ENCODE results near the gene WDR48.
"Not testable (repeated sequence)": the region's sequence is repeated elsewhere in the genome, so short reads cannot be mapped to it uniquely, and the experiment has no call there.

Gene WDR48

DNA sequence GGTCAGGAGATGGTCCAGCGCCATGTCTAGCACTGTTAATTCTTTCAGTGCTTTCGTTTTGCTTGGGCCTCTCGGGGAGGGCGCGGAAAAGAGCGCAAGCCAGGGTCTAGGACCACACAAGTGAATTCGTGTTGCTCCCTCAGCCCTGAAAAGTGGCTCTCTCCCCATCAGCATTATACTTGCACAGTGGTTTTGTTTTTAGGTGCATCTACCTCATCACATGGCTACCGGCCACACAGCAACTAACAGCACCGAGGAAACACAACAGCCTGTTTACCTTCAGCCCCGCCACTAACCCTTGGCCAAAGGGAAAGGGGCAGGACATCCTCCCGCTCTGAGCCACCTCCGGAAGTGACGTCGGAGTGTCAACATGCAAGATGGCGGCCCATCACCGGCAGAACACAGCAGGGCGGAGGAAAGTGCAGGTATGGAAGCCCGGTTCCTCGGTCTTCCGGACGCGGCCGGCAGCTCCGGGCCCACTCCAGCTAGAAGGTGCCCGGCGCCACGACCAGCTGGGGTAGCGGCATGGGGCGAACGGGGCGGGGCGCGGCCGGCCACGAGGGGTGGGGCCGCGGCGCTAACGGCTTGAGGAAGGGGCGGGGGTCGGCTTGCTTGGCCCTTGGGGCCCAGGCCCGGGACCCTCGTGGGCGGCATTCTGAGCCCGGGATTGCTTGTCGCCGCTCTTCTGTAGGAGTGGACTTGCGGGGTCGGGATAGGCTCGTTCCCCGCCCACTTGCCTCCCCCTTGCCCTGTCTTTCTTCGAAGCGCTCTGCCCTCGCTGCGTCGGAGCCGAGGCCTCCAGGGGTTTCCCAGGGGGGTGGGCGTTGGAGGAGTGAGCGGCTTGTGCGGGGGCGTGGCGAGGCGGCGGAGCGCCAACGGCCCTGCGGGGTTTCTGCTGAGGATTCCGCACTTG lies at the start of gene WDR48, which contains the start of gene SCN11A:
WDR48 (plus strand) TSS at position 368 of the 913 bp plus-strand sequence; CDS start at position 378, 10 bp downstream.
SCN11A (minus strand) TSS at position 296 of the 913 bp plus-strand sequence. CDS start 101,582 bp downstream, outside the sequence.
- FAIRE-seq (peak; percentile 99), DNase-seq (ENCODE audit: insufficient read length, low spot score) (peak; percentile 90)

DNA sequence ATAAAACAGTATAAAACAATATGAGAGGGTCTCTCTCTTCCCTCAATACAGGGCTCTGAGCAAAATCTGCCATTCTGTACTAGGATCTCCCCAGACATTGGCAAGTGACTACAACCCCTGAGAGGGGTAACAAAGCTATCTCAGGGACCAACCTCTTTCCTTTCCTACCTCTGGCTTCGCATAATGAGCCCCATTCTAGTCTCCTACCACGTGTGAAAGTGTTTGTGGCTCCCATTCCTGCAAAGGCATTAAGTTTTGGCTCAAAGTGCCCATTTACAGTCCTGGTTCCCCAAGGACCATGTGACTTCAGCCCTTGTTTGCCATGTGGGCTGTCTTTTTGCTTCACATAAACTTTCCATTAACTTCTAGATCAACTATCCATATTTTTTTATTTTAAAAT lies 46.5 kb upstream of the WDR48 start:
- FAIRE-seq (peak; percentile 33), DNase-seq (ENCODE audit: insufficient read length, low spot score) (no peak)

DNA sequence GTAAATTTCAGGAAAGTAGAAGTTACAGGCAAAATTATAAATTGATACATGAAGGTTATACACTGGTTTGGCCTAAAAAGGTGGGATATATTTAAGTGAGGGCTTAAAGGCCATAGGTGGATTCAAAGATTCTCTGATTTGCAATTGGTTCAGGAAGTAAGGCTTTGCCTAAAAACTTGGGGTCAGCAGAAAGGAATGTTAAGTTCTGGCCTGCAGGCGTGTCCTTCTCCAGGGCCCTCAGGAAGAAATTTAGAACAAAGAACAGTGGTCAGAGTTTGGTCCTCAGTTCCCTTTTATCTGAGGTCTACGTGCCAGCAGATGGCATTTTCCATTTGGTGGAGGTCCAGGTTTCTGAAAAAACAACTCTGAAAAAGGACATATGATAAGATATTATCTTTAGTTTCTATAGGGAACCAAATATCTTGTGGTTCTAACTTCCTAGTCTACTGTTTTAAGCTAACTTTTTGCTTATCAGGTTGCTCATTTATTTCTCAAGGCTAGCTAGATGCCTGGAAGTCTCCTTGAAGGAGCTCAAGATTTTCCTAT lies 40.6 kb upstream of the WDR48 start:
- no peak for FAIRE-seq

DNA sequence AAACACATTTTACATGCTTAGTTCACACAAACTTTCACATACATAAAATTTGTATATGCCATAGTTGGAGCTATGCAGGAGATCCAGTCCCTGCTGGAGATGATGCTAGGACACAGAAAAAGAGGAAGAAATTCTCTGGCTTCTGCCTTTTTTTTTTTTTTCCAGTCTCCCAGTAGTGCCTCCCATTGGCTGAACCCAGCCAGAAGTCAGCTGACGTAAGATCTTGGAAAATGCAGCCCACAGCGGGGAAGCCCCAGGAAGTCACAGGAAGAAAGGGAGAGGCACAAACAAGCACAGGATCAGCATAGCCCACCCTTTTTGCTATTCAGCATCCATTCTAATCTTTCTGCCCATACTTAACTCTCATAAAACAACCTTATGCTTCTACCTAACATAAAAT lies 38.5 kb upstream of the WDR48 start:
- FAIRE-seq, result no peak
- no peak for DNase-seq (ENCODE audit: insufficient read length, low spot score)

More for the DNA sequence above, 40.6 kb upstream of the WDR48 start:
- DNase-seq (ENCODE audit: insufficient read length, low spot score), result no peak

DNA sequence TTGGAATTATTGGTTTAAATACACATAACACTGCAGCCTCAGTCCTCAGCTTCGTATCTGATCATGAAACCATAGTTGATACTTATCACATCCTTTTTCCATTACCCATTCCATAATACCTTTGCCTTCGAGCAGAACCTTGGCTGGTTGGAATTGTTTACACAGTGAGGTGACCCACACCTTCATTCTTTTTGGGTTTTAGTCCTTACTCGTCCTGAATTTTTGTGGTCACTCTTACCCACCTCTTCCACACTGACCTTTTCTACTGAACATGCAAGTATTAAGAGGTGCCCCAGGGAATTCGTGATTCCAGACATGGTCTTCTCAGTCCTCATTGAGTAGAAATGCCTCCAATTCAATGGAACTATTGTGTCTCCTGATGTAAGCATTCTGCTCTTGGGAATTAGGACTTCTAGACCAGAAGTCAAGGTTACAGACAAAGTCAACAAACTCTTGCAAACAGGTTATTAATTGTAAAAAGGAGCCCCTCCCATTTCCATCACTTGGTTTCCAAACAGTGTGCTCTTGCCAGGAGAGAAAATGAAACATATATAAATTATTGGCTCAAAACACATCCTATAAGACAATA lies 37.8 kb upstream of the WDR48 start:
- DNase-seq (ENCODE audit: insufficient read length, low spot score), result no peak
- no peak for FAIRE-seq

DNA sequence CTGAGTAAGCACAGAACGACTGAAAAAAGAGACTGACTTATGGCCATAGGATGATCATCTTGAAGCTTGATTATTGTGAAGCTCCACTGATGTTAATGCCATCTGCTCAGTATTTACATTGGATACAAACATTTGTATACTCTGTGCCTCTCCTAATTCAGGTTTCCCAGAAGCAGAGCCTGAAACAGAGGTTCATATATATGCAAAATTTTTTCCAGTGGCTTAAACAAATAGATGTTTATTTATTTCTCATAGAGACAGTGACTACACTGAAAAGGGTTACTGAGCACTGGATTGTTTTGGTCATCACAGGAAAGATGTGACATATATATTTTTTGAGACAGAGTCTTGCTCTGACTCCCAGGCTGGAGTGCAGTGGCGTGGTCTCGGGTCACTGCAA lies 36.4 kb upstream of the WDR48 start:
- no peak for FAIRE-seq
- DNase-seq (ENCODE audit: insufficient read length, low spot score), result no peak

DNA sequence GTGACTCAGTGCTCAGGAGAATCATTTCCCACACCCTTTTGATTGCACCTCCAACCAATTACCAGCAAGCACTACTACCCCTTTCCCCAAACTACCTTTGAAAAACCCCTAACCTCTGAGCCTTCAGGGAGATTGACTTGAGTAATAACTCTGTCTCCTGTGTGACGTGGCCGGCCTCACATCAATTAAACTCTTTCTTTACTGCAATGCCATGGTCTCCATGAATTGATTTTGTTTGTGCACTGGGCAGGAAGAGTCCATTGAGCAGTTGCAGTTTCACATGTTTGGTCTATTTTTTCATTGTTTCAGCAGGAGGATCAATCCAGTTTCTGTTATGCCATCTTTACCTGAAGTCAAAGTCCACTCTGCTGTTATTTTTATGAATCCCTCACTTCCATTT lies 32.5 kb upstream of the WDR48 start:
- no peak for FAIRE-seq
- DNase-seq (ENCODE audit: insufficient read length, low spot score), result no peak

DNA sequence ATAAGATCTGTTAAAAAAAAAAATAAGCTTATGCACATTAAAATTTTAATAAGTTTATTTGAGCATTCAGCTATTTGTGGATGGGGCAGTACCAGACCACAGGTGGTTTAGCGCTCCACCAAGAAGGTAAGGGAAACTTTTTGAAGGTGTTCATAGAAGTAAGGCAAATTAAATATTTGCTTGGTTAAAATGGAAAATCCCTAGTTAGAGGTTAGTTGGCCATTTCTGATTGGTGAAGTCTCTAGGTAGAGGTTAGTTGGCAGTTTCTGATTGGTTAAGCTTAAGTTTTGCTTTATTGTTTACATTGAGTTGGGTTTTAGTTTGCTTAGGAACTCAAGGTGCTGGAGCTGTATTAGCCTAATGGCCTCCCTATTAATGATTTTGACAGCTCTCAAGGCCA lies 30.8 kb upstream of the WDR48 start:
- DNase-seq (ENCODE audit: insufficient read length, low spot score) (no peak), FAIRE-seq (no peak)

DNA sequence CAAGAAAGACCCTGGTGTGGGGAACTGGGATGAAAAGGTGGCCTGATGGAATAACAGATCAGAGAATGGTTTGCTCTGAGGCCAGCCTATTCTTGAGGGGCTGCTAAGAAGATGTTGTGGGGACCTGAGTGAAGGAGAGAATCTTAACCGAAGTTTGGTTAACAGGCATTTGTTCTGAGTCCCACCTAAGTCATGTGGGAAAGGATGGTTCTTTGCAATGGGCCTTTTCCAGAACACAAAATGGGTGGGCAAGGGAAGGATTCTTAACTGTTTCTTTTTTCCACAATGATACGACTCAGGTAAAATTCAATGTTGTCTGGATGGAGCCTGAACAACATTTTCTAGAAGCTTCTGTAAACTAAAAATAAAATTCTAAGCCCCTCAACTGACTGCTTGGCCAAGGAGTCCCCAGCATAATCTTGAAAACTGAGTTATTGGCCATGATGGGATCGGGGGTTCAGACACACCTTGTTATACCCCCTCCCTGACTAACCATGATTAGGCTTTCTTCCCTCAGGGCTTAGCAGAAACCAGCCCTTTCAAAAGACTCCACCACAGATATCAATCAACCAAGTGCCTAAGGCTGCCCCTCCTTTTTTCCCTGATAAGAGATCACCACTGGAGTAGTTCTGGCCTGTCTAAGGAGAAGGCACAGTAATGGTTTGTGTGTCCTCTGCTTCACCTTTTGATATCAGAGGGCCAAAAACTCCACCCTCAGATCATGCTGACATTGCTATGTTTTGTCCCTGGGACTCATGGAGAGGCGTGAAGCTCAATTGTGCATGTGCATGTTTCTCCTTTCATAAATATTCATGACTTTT lies 30.1 kb upstream of the WDR48 start:
- DNase-seq (ENCODE audit: insufficient read length, low spot score), result no peak
- no peak for FAIRE-seq

DNA sequence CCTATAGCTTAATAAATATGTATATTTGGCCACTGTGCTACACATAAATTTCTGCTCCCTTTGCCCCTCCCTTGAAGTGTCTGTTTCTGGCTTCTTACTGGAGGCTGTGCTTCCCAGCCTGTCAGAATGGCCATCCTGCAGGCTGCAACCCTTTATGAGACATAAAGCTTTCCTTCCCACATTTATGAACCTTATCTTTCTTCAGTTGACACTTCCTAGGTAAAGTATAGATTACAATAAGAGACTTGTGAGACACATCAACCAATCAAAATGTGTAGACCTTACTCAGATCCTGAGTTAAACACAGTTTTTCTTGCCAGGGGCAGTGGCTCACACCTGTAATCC lies 29.6 kb upstream of the WDR48 start:
- DNase-seq (ENCODE audit: insufficient read length, low spot score) (no peak), FAIRE-seq (no peak)

DNA sequence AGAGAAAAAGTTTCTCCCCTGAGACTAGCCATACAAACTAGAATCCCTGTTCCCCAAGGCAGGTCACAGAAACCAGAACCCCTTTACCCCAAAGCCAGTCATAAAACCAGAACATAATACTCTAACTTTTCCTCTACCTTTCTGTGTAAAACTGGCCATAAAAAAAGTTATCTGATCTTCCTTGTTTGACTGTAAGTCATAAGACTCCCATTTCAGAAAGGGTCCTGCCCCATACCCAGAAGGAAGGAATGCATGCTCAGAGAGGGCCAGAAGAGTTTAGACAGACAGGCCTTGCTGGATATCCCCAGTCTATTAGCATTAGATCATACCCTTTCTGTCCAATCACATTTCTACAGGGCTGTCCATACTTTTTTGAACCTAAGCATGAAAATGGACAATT lies 27.3 kb upstream of the WDR48 start:
- DNase-seq (ENCODE audit: insufficient read length, low spot score), result no peak
- no peak for FAIRE-seq

DNA sequence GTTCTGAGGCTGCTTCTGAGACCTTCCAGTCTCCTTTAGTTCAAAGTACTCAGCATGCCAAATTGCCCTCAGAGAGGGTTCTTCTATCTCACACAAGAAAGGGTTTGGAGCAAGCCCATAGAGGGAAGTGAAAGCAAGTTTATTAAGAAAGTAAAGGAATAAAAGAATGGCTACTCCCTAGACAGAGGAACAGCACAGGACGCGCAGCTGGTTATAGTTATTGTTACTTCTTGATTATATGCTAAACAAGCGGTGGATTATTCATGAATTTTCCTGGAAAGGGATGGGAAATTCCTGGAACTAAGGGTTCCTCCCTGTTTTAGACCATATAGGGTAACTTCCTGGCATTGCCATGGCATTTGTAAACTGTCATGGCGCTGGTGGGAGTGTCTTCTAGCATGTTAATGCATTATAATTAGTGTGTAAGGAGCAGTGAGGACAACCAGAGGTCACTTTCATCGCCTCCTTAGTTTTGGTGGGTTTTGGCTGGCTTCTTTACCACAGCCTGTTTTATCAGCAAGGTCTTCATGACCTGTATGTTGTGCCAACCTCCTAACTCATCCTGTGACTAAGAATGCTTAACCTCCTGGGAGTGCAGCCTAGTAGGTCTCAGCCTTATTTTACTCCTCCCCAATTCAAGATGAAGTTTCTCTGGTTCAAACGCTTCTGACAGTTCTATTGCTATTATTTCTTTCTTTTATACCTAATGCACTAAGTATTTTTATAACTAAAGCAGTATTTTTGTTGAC lies 26.4 kb upstream of the WDR48 start:
- DNase-seq (ENCODE audit: insufficient read length, low spot score), result no peak
- FAIRE-seq, result no peak

DNA sequence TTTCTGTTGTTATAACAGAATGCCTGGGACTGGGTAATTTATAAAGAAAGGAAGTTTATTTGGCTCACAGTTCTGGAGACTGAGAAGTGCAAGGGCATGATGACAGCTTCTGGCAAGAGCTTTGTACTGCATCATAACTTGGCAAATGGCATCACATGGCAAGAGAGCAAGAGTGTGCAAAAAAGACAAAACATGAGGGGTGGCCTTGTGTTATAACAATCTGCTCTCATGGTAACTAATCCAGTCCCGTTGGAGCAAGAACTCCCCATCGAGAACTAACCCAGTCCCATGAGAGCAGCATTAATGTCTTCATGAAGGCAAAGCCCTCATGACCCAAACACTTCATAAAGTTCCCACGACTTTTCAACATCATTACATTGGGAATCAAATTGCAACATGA lies 23.3 kb upstream of the WDR48 start:
- no peak for FAIRE-seq
- DNase-seq (ENCODE audit: insufficient read length, low spot score), result no peak

DNA sequence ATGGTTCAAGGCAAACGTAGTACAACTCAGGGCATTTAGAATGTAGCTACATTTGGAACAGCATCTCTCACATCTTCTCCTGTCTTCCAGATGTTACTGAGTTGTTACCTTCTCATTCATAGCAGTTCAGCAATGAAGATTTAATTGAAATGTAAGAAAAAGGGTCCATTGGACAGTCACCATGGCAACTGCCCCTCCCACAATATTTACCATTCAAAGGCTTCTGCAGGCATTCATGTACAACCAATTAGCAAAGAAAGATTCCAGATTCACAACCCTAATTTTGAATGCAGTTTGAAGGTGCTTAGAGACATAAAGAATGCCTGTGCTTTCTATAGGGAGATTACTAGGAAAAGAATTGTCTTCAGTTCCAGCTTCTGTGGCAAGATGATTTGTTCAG lies 22.3 kb upstream of the WDR48 start:
- DNase-seq (ENCODE audit: insufficient read length, low spot score) (no peak), FAIRE-seq (no peak)

DNA sequence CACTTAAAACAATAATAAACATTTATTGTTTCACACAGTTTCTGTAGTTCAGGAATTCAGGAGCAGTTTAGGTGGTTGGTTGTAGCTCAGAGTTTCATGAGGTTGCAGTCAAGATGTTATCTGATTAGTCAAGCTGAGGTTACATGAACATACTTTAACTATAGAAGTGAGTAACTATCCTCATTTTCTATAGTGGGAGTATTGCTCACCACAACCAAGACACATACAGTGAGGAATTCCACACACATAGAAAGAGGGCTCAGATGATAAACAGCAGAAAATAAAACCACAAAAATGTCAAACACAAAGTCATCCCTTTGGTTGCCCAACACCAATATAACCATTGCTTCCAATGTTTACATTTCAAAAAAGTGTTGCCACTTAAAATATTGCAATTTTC lies 13.7 kb upstream of the WDR48 start:
- FAIRE-seq (no peak), DNase-seq (ENCODE audit: insufficient read length, low spot score) (no peak)

DNA sequence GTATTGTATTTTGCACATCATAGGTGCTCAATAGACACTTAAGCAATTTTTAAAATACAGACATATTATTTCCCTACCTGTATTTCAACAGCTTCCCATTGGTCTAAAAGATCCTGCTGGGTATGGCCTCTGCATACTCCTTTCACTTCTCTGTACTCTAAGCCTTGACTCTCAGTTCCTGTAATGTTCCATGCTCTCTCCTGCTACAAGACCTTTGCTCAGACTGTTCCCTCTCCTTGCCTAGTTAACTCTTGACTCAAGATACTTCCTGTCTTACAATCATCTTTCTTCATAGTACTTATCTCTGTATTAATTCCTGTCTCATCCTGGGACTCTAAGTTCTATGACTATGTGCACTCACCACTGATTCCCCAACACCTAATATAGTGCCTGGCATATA lies 1.8 kb upstream of the WDR48 start:
- DNase-seq (ENCODE audit: insufficient read length, low spot score) (no peak), FAIRE-seq (peak; percentile 53)

DNA sequence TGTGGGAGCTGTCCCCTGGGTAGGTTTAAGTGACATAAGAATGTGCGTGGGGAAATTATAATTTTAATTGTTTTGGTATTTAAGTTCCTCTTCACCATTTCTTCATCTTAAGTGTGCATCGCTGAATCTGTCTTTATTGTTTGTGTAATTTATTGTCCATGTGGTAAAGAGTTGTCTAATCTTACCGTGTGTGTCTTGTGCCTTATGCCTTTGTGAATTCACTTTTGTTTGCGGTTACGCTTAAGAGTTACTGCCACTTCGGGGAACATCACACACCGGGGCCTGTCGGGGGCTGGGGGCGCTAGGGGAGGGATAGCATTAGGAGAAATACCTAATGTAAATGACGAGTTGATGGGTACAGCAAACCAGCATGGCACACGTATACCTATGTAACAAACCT lies 767 bp downstream of the WDR48 start:
- DNase-seq (ENCODE audit: insufficient read length, low spot score) (no peak), FAIRE-seq (no peak)

DNA sequence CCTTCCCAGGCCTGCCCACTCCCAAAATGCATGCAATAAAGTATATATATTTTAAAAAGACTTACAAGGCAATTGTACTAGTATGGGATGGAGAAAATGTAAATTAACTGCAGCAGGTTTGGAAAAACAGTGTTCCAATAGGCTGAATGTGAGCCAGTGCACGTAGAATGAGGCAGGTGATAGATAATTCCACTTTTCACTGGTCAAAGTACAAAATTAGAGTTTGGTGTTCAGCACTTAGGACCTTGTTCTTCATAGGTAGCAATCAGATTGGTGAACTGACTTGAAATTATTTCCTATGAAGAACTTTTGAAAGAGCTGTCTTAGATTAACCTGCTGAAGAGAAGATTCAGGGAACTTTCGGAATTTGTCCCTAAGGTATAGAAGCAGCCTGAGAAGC lies 1.9 kb downstream of the WDR48 start:
- FAIRE-seq, result no peak
- no peak for DNase-seq (ENCODE audit: insufficient read length, low spot score)

DNA sequence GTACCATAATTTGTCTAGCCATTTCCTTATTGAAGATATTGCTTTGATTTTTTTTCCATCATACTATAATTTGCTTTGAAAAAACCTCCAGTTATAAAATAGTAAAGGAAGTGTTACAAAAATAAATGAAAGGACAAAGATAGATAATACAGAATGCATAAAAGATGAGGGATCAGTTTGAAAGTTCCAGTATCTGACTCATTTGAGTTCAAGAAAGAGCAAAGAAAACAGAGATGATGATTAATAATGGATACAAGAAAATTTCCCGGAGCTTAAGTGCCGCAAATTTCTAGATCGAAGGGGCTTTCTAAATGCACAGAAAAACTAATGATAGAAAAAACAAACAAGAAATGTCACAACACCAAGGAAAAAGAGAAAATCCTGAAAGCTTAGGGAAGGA lies 4.3 kb downstream of the WDR48 start:
- FAIRE-seq, result no peak
- DNase-seq (ENCODE audit: insufficient read length, low spot score), result no peak

DNA sequence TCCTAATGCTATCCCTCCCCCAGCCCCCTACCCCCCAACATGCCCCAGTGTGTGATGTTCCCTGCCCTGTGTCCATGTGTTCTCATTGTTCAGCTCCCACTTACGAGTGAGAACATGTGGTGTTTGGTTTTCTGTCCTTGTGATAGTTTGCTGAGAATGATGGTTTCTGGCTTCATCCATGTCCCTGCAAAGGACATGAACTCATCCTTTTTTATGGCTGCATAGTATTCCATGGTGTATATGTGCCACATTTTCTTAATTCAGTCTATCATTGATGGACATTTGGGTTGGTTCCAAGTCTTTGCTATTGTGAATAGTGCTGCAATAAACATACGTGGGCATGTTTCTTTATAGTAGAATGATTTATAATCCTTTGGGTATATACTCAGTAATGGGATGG lies 9.4 kb downstream of the WDR48 start:
- DNase-seq (ENCODE audit: insufficient read length, low spot score); FAIRE-seq: not testable (repeated sequence)
